HG03439 (cell line): ENCODE results near the gene GATAD2A.

ENCODE experiments used
- ATAC-seq: cut with Tn5 transposase; IDR thresholded peaks from one replicate; pipeline ENCODE4 v1.9.1; 2021; ENCODE audit warnings: mild to moderate bottlenecking, moderate library complexity; ENCODE audit not compliant: unreplicated experiment

The GATAD2A gene

GRCh38 chr19:19420570-19421298, 15.3 kb downstream of the GATAD2A start:
- ATAC-seq, result no peak

DNA sequence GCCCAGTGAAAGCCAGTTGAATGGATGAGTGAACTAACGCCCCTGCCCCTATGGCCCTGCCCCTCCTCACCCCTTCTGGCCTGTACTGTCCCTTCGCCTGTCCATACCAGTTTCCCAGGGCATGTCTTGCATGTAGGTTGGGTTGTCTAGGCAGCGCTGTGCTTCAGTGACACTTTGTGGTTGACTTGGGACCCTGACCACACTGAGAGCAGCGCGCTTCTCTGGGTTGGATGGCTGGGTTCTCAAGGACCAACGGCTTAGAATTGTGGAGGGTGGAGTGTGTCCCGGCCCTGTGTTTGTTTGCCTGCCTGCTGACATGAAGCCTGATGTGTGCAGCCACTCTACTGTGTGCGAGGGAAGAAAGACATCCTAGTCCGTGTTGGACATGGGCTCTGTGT, 15.8 kb downstream of the GATAD2A start:
- no peak for ATAC-seq

- no peak for ATAC-seq
These were observed 16.7 kb downstream of the GATAD2A start for GRCh38 chr19:19422156-19422555.

DNA sequence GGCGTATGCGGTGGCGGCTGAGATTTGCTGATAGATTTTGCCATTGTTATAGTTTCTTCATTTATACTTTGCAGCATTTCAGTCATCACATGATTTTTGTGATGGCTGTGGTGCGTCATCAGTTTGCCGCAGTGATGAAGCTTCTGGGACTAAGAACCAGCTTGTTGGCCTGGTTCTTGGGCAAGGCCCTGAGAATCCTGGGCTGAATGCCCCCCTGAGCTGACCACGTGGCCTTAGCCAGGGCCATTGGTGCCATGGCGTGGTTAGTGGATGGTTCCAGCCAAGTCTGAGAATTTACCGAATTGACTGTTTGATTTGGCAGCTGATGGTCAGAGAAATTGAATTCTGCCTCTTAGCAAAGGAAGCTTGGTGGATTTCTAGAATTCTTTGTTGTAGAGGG, 17.8 kb downstream of the GATAD2A start:
- ATAC-seq, result no peak

GRCh38 chr19:19425170-19425875, 19.8 kb downstream of the GATAD2A start:
- no peak for ATAC-seq

DNA sequence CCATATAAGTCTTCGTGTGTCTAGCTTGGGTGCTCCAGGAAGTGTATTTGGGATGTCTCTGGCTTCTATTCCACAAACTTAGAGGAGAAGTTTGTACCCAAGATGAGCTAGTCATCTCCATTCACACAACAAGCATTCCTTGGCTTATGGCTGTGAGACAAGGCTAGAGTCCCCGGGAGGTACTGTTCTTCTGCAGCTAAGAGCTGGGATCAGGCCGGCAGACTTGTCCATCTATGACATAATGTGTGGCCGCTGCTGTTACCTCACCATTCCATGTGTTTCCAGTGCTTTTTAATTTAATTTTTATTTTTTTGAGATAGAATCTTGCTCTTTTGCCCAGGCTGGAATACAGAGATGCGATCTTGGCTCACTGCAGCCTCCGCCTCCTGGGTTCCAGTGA, 20.7 kb downstream of the GATAD2A start:
- no peak for ATAC-seq

- ATAC-seq, result no peak
These were observed 21.3 kb downstream of the GATAD2A start for GRCh38 chr19:19426799-19427198.

- no peak for ATAC-seq
These were observed 21.8 kb downstream of the GATAD2A start for GRCh38 chr19:19427302-19427701.

- ATAC-seq, result no peak
These were observed 22.5 kb downstream of the GATAD2A start for GRCh38 chr19:19427944-19428343.

DNA sequence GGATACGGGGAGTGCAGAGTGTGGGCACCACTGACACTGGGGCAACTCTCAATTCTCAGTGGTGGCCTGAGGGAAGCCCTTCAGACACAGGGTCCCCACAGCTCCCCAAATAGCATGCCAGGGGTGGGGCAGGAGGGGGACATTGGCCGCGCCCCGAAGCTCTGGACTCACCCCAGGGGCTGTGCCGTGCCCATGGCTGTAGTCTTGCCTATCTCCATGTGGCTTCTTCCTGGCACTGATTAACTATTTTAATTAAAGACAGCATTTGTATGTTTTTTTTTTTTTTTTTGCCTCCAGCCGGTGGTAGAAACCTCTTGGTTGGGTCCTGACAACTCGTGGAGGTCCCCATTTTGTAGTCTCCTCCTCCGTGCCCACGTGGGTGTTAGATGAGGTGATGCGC, 23.3 kb downstream of the GATAD2A start:
- no peak for ATAC-seq

GRCh38 chr19:19429361-19429760, 23.9 kb downstream of the GATAD2A start:
- no peak for ATAC-seq

GRCh38 chr19:19432732-19433131, 27.3 kb downstream of the GATAD2A start:
- ATAC-seq, result no peak

DNA sequence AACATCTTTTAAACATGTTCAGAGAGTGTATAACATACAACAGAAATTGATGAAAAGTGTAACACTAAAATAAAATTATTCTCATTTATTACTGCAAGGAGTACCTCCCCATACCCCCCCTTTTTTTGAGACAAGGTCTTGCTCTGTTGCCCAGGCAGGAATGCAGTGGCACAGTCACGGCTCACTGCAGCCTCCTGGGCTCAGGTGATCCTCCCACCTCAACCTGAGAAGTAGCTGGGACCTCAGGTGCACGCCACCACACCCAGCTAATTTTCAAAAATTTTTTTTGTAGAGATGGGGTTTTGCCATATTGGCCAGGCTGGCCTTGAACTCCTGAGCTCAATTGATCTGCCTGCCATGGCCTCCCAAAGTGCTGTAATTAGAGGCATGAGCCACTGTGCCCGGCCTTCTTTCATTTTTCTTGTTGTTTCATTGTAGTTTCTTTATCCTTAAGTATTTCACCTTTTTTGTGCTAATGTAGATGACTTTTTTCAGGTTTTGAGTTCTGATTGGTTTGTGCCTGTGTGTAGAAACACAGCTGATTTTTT, 28.3 kb downstream of the GATAD2A start:
- no peak for ATAC-seq

- no peak for ATAC-seq
These were observed 29.1 kb downstream of the GATAD2A start for GRCh38 chr19:19434483-19435045.

- ATAC-seq, result no peak
These were observed 30.7 kb downstream of the GATAD2A start for GRCh38 chr19:19436137-19436691.

GRCh38 chr19:19438366-19439175, 33.1 kb downstream of the GATAD2A start:
- ATAC-seq, result no peak

GRCh38 chr19:19439176-19439482, 33.7 kb downstream of the GATAD2A start:
- ATAC-seq, result no peak

DNA sequence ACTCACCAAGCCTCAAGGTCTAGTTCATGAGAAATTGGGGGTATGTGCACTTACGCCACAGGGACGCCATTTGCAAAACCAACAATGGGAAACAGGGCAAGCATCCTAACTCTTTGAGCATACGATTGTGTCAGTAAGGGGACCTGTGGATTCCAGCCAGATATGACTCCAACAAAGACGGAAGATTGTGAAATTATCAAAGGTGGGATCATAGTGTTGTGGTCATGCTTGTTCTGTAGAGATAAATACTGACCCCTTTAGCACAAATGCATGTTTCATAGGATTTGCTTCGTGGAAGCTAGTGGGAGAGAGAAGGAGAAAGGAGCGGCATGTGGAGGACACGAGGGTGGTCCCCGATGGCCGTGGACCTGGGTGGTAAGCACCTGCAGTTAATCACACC, 37.8 kb downstream of the GATAD2A start:
- ATAC-seq, result no peak

GRCh38 chr19:19443902-19444680, 38.6 kb downstream of the GATAD2A start:
- ATAC-seq, result no peak

- ATAC-seq, result no peak
These were observed 39.2 kb downstream of the GATAD2A start for GRCh38 chr19:19444681-19445155.
